Measurements from ENCODE around the gene SMIM45.
A peak's percentile ranks its signal among the peaks of the same experiment; 100 is the strongest.

SMIM45 gene

GRCh38 chr22:41922328-41922727 is 29.6 kb upstream of the SMIM45 start:
- no peak overlapping the region for H2BK15ac ChIP-seq (ENCODE audit: low read length)
- H2AK5ac ChIP-seq (ENCODE audit: low read depth, low read length) = no peak overlapping the region
- no peak overlapping the region for H3K9ac ChIP-seq (ENCODE audit: low read depth, low read length, poor library complexity)
- H3K4me1 ChIP-seq (ENCODE audit: control insufficient read depth in 2 of 2, insufficient read depth in 1 of 2, low read depth in 1 of 2, low read length in 2 of 2) = peaks cover 4 to 10% of the 10 kb centered on the region in 2 donors
- no peak overlapping the region for H2BK5ac ChIP-seq (ENCODE audit: low read length)
- no peak overlapping the region for H3K23ac ChIP-seq (ENCODE audit: low read depth, low read length, poor library complexity)
- no peak overlapping the region for H2AFZ ChIP-seq (ENCODE audit: low read length)
- no peak overlapping the region for H3K27ac ChIP-seq (replicated peaks; ENCODE audit: low read length)
- no peaks in the 10 kb centered on the region for H3K36me3 ChIP-seq (replicated peaks in 1 of 2; ENCODE audit: control insufficient read depth in 2 of 2, insufficient read depth in 2 of 2, low read length in 2 of 2)
- no peak overlapping the region for H3K4ac ChIP-seq (ENCODE audit: low read length)
- no peak overlapping the region for H3K18ac ChIP-seq (ENCODE audit: low read length)
- DNase-seq (ENCODE audit: low spot score) = no peak
- no peaks in the 10 kb centered on the region for H3K79me1 ChIP-seq (ENCODE audit: low read depth, low read length)
- no peak overlapping the region for H2BK120ac ChIP-seq (ENCODE audit: low read depth, low read length)
- H4K91ac ChIP-seq (ENCODE audit: low read depth, low read length, poor library complexity) = no peak overlapping the region
- no peak overlapping the region for H2BK12ac ChIP-seq (ENCODE audit: low read length)
- H3K4me3 ChIP-seq (ENCODE audit: low read length in 2 of 2) = no peak overlapping the region
- H3K14ac ChIP-seq (ENCODE audit: low read length) = no peak overlapping the region
- WGBS, 2 donors (ENCODE audit: extremely low coverage in 2 of 2, insufficient read length in 2 of 2, insufficient replicate concordance in 1 of 2) = no CpG with 5 or more reads among the region's 5 CpGs
- peaks cover 14 to 68% (median 28%) of the 10 kb centered on the region in 3 experiments for H3K27me3 ChIP-seq (ENCODE audit: control insufficient read depth in 3 of 3, insufficient read depth in 3 of 3, low read depth in 1 of 3, low read length in 3 of 3)
- no peak overlapping the region for H3K4me2 ChIP-seq (ENCODE audit: insufficient read depth, low read length, poor library complexity, severe bottlenecking)
- no peak overlapping the region for H4K8ac ChIP-seq (ENCODE audit: low read depth, low read length)
- H3K9me3 ChIP-seq (replicated peaks in 1 of 2; ENCODE audit: control insufficient read depth in 2 of 2, insufficient read depth in 1 of 2, low read depth in 1 of 2, low read length in 2 of 2) = no peaks in the 10 kb centered on the region

DNA sequence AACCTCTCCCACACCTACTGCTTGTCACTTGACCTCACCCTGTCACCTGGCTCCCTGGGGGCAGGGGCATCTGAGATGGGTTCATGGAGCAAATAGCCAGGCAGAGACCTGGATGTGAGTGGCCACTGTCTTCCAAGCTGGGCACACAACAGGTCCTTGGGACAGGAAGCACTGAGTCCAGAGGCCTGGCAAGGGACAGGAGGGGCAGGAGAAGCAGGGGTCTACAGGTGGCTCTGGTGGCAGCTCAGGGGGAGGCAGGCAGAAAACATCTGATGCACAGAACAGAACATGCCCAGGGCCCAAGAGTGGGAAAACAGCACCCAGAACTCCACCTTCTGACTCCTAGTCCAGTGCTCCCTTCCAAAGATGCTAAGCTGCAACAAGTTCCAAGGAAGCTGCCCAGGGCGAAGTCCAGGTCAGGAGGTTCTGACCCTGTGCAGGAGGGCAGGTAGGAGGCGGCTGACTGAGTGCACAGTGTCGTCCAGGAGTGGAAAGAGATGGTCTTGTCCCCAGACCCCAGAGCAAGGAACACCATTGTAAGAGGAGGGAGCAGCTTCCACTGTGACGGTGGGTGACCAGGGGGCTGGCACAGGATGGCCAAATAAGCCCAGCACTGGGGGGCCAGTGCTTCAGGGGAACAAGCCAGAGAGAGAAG is 28.9 kb upstream of the SMIM45 start:
- Histone ChIP-seq H2AFZ (ENCODE audit: low read length) (no peak overlapping the region), H2BK15ac (ENCODE audit: low read length) (no peak overlapping the region), H2BK12ac (ENCODE audit: low read length) (no peak overlapping the region), H3K4me2 (ENCODE audit: insufficient read depth, low read length, poor library complexity, severe bottlenecking) (no peak overlapping the region), H3K4me1 (ENCODE audit: control insufficient read depth in 2 of 2, insufficient read depth in 1 of 2, low read depth in 1 of 2, low read length in 2 of 2) (peaks cover 6 to 13% of the 10 kb centered on the region in 2 donors), H3K9me3 (replicated peaks in 1 of 2; ENCODE audit: control insufficient read depth in 2 of 2, insufficient read depth in 1 of 2, low read depth in 1 of 2, low read length in 2 of 2) (no peaks in the 10 kb centered on the region), H3K79me1 (ENCODE audit: low read depth, low read length) (no peaks in the 10 kb centered on the region), H3K4me3 (ENCODE audit: low read length in 2 of 2) (no peak overlapping the region), H3K18ac (ENCODE audit: low read length) (no peak overlapping the region), H3K36me3 (replicated peaks in 1 of 2; ENCODE audit: control insufficient read depth in 2 of 2, insufficient read depth in 2 of 2, low read length in 2 of 2) (no peaks in the 10 kb centered on the region), H2BK120ac (ENCODE audit: low read depth, low read length) (no peak overlapping the region), H4K8ac (ENCODE audit: low read depth, low read length) (no peak overlapping the region), H2BK5ac (ENCODE audit: low read length) (peak overlapping the region; percentile 29), H3K23ac (ENCODE audit: low read depth, low read length, poor library complexity) (peak overlapping the region; percentile 5), H3K9ac (ENCODE audit: low read depth, low read length, poor library complexity) (no peak overlapping the region), H3K4ac (ENCODE audit: low read length) (no peak overlapping the region), H4K91ac (ENCODE audit: low read depth, low read length, poor library complexity) (no peak overlapping the region), H3K27ac (replicated peaks; ENCODE audit: low read length) (no peak overlapping the region), H3K14ac (ENCODE audit: low read length) (no peak overlapping the region), H3K27me3 (ENCODE audit: control insufficient read depth in 3 of 3, insufficient read depth in 3 of 3, low read depth in 1 of 3, low read length in 3 of 3) (peaks cover 6 to 61% (median 23%) of the 10 kb centered on the region in 3 experiments), H2AK5ac (ENCODE audit: low read depth, low read length) (peak overlapping the region; percentile 60)
- no peak for DNase-seq (ENCODE audit: low spot score)
- WGBS, 2 donors (ENCODE audit: extremely low coverage in 2 of 2, insufficient read length in 2 of 2, insufficient replicate concordance in 1 of 2) = no CpG with 5 or more reads among the region's 4 CpGs

- peaks cover 12 to 20% of the 10 kb centered on the region in 2 donors for H3K4me1 ChIP-seq (ENCODE audit: control insufficient read depth in 2 of 2, insufficient read depth in 1 of 2, low read depth in 1 of 2, low read length in 2 of 2)
- DNase-seq (ENCODE audit: low spot score) = no peak
- no peak overlapping the region for H3K4ac ChIP-seq (ENCODE audit: low read length)
- no peaks in the 10 kb centered on the region for H3K9me3 ChIP-seq (replicated peaks in 1 of 2; ENCODE audit: control insufficient read depth in 2 of 2, insufficient read depth in 1 of 2, low read depth in 1 of 2, low read length in 2 of 2)
- no CpG with 5 or more reads among the region's 14 CpGs for WGBS, 2 donors (ENCODE audit: extremely low coverage in 2 of 2, insufficient read length in 2 of 2, insufficient replicate concordance in 1 of 2)
- no peaks in the 10 kb centered on the region for H3K36me3 ChIP-seq (replicated peaks in 1 of 2; ENCODE audit: control insufficient read depth in 2 of 2, insufficient read depth in 2 of 2, low read length in 2 of 2)
- no peak overlapping the region for H2BK12ac ChIP-seq (ENCODE audit: low read length)
- H2BK15ac ChIP-seq (ENCODE audit: low read length) = no peak overlapping the region
- no peak overlapping the region for H2BK120ac ChIP-seq (ENCODE audit: low read depth, low read length)
- H4K8ac ChIP-seq (ENCODE audit: low read depth, low read length) = no peak overlapping the region
- no peak overlapping the region for H3K27ac ChIP-seq (replicated peaks; ENCODE audit: low read length)
- no peak overlapping the region for H2AFZ ChIP-seq (ENCODE audit: low read length)
- H3K18ac ChIP-seq (ENCODE audit: low read length) = no peak overlapping the region
- peak overlapping the region; percentile 29 for H2BK5ac ChIP-seq (ENCODE audit: low read length)
- H3K9ac ChIP-seq (ENCODE audit: low read depth, low read length, poor library complexity) = no peak overlapping the region
- peak overlapping the region; percentile 60 for H2AK5ac ChIP-seq (ENCODE audit: low read depth, low read length)
- H3K14ac ChIP-seq (ENCODE audit: low read length) = no peak overlapping the region
- H3K79me1 ChIP-seq (ENCODE audit: low read depth, low read length) = no peaks in the 10 kb centered on the region
- no peak overlapping the region for H3K4me3 ChIP-seq (ENCODE audit: low read length in 2 of 2)
- no peak overlapping the region for H4K91ac ChIP-seq (ENCODE audit: low read depth, low read length, poor library complexity)
- H3K27me3 ChIP-seq (ENCODE audit: control insufficient read depth in 3 of 3, insufficient read depth in 3 of 3, low read depth in 1 of 3, low read length in 3 of 3) = peaks cover 0 to 54% (median 23%) of the 10 kb centered on the region in 3 experiments
- H3K4me2 ChIP-seq (ENCODE audit: insufficient read depth, low read length, poor library complexity, severe bottlenecking) = no peak overlapping the region
- H3K23ac ChIP-seq (ENCODE audit: low read depth, low read length, poor library complexity) = peak overlapping the region; percentile 5
These were observed 28.2 kb upstream of the SMIM45 start for GRCh38 chr22:41923595-41924276.

DNA sequence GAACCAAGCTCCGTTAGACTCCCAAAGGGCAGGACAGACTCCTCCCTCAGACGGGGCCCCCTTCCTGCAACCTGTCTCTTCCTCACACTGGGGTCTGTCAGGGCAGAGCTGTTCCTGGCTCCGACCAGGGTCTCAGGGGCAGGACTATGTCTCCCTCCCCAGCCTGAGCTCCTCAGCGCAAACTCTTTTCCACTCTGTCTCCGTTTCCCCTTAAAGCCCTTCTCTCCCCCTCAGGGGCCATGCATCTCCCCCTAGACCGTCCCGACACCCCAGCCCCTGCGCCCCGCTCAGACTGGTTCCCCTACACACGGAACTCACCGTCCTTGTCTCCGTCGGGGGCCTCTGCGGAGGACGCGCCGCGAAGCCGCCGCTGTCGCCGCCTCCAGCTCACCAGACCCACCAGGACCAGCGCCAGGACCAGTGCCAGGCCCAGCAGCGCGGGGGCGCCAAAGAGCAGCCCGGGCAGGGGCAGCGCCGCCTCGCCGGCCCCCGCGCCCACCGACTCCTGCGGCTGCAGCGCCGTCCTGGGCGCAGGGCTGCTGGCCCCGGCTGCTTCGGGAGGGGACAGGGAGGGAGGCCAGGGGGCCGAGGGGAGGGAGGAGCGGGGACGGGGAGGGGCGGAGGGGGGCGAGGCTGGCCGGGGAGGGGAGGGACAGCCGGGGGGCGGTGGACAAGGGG is 26.0 kb upstream of the SMIM45 start:
- H3K79me1 ChIP-seq (ENCODE audit: low read depth, low read length) = no peaks in the 10 kb centered on the region
- H2BK15ac ChIP-seq (ENCODE audit: low read length) = no peak overlapping the region
- H2AK5ac ChIP-seq (ENCODE audit: low read depth, low read length) = peak overlapping the region; percentile 81
- H3K4me3 ChIP-seq (ENCODE audit: low read length in 2 of 2) = peak overlapping the region in 1 of 2 donors; percentile 79
- H2AFZ ChIP-seq (ENCODE audit: low read length) = peak overlapping the region; percentile 35
- no peak overlapping the region for H4K91ac ChIP-seq (ENCODE audit: low read depth, low read length, poor library complexity)
- H2BK5ac ChIP-seq (ENCODE audit: low read length) = peak overlapping the region; percentile 82
- H3K4me2 ChIP-seq (ENCODE audit: insufficient read depth, low read length, poor library complexity, severe bottlenecking) = peak overlapping the region; percentile 69
- H3K36me3 ChIP-seq (replicated peaks in 1 of 2; ENCODE audit: control insufficient read depth in 2 of 2, insufficient read depth in 2 of 2, low read length in 2 of 2) = no peaks in the 10 kb centered on the region
- H3K4ac ChIP-seq (ENCODE audit: low read length) = no peak overlapping the region
- H2BK12ac ChIP-seq (ENCODE audit: low read length) = peak overlapping the region; percentile 94
- H3K9ac ChIP-seq (ENCODE audit: low read depth, low read length, poor library complexity) = peak overlapping the region; percentile 90
- no peak for DNase-seq (ENCODE audit: low spot score)
- no CpG with 5 or more reads among the region's 48 CpGs for WGBS, 2 donors (ENCODE audit: extremely low coverage in 2 of 2, insufficient read length in 2 of 2, insufficient replicate concordance in 1 of 2)
- H3K4me1 ChIP-seq (ENCODE audit: control insufficient read depth in 2 of 2, insufficient read depth in 1 of 2, low read depth in 1 of 2, low read length in 2 of 2) = peaks cover 20 to 22% of the 10 kb centered on the region in 2 donors
- H3K18ac ChIP-seq (ENCODE audit: low read length) = peak overlapping the region; percentile 87
- H3K27ac ChIP-seq (replicated peaks; ENCODE audit: low read length) = no peak overlapping the region
- H4K8ac ChIP-seq (ENCODE audit: low read depth, low read length) = peak overlapping the region; percentile 96
- H3K9me3 ChIP-seq (replicated peaks in 1 of 2; ENCODE audit: control insufficient read depth in 2 of 2, insufficient read depth in 1 of 2, low read depth in 1 of 2, low read length in 2 of 2) = no peaks in the 10 kb centered on the region
- peaks cover 0 to 32% (median 7%) of the 10 kb centered on the region in 3 experiments for H3K27me3 ChIP-seq (ENCODE audit: control insufficient read depth in 3 of 3, insufficient read depth in 3 of 3, low read depth in 1 of 3, low read length in 3 of 3)
- no peak overlapping the region for H2BK120ac ChIP-seq (ENCODE audit: low read depth, low read length)
- H3K23ac ChIP-seq (ENCODE audit: low read depth, low read length, poor library complexity) = peak overlapping the region; percentile 93
- no peak overlapping the region for H3K14ac ChIP-seq (ENCODE audit: low read length)

Data from neuronal stem cell (in vitro differentiated cells).